ENCODE data around the gene SCT.
A peak's percentile ranks its signal among the peaks of the same experiment; 100 is the strongest.

SCT gene

GRCh38 chr11:617199-617911, 9.6 kb downstream of the SCT start:
- no peak overlapping the region for H3K4me3 ChIP-seq (ENCODE audit: control insufficient read depth, low read depth, low read length)

GRCh38 chr11:616320-617198, 10.4 kb downstream of the SCT start:
- TF ChIP-seq CTCF (IDR thresholded peaks at IDR 0.05; ENCODE audit: control insufficient read depth, insufficient read depth, low read depth, low read length, missing control alignments): no peak
- no peak overlapping the region for H3K4me3 ChIP-seq (ENCODE audit: control insufficient read depth, low read depth, low read length)
- no peak for DNase-seq (ENCODE audit: low read depth)

More at GRCh38 chr11:617199-617911, 9.6 kb downstream of the SCT start:
- no peak for TF ChIP-seq CTCF (IDR thresholded peaks at IDR 0.05; ENCODE audit: control insufficient read depth, insufficient read depth, low read depth, low read length, missing control alignments)
- DNase-seq (ENCODE audit: low read depth): no peak

GRCh38 chr11:615504-616319, 11.3 kb downstream of the SCT start, which contains the start of gene IRF7:
Gene IRF7, minus strand, starts transcription at chr11:615950. Its CDS starts 586 bp downstream, at chr11:615364.
- TF ChIP-seq CTCF (IDR thresholded peaks at IDR 0.05; ENCODE audit: control insufficient read depth, insufficient read depth, low read depth, low read length, missing control alignments): no peak
- DNase-seq (ENCODE audit: low read depth): peak; percentile 38
- peak within 1 kb of the TSS; percentile 70 for H3K4me3 ChIP-seq (ENCODE audit: control insufficient read depth, low read depth, low read length)

- H3K4me3 ChIP-seq (ENCODE audit: control insufficient read depth, low read depth, low read length): peak overlapping the region; percentile 70
- TF ChIP-seq CTCF (IDR thresholded peaks at IDR 0.05; ENCODE audit: control insufficient read depth, insufficient read depth, low read depth, low read length, missing control alignments): no peak
- DNase-seq (ENCODE audit: low read depth): no peak
Measured at GRCh38 chr11:614623-615503, 12.1 kb downstream of the SCT start.

- TF ChIP-seq CTCF (IDR thresholded peaks at IDR 0.05; ENCODE audit: control insufficient read depth, insufficient read depth, low read depth, low read length, missing control alignments): no peak
- no peak overlapping the region for H3K4me3 ChIP-seq (ENCODE audit: control insufficient read depth, low read depth, low read length)
- DNase-seq (ENCODE audit: low read depth): no peak
Measured at GRCh38 chr11:614021-614622, 12.9 kb downstream of the SCT start.
